Erythroblast (primary cell): ENCODE results near the gene CSMD2.

Source experiments
- GATA1 ChIP-seq: IDR thresholded peaks from 2 replicates; pipeline ENCODE4 v1.6.1; 2011; ENCODE audit warnings: low read depth, mild to moderate bottlenecking, control low read depth, low read length, moderate library complexity
- POLR2A ChIP-seq: IDR thresholded peaks from 2 replicates; pipeline ENCODE4 v1.6.1; 2011; ENCODE audit warnings: mild to moderate bottlenecking, low read length

DNA sequence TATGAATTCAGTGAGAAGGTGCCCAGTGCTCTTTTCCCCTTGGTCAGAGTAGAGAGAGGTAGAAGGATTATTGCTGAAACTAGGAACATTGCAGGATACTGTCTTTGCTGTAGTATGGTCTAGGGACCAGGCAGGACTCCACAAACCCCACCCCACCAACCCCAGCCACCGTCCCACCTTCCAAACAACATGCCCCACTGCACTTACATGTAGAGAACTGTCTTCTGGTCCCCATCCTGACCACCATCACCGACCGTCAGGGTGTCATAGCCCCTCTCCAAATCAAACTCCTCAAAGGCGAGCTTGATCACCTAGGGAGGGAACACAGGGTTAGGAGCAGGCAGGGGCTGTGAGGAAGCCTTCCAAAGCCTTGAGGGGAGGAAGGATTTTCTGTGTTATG is 372.8 kb downstream of the CSMD2 start:
- TF ChIP-seq POLR2A, result no peak
- TF ChIP-seq GATA1, result no peak
